ENCODE measurements around the gene MYL10. TPM values are rescaled to one million over a fixed set of nuclear protein-coding genes. Genes with fewer than 3 reads are reported as not detected.

Gene MYL10
- total RNA-seq, 4 donors from 2014 or later = not detected

- no peak for ATAC-seq (ENCODE audit: low FRiP score)
- TF ChIP-seq CTCF (IDR thresholded peaks at IDR 0.05) = no peak
These were observed 46.1 kb downstream of the MYL10 start for GRCh38 chr7:101582971-101583370.

GRCh38 chr7:101581891-101582290 lies 47.2 kb downstream of the MYL10 start:
- no peak for TF ChIP-seq CTCF (IDR thresholded peaks at IDR 0.05)
- no peak for ATAC-seq (ENCODE audit: low FRiP score)
- no peak for DNase-seq (ENCODE audit: low spot score)

More at GRCh38 chr7:101582971-101583370, 46.1 kb downstream of the MYL10 start:
- no peak for DNase-seq (ENCODE audit: low spot score)

- ATAC-seq (ENCODE audit: low FRiP score) (no peak), DNase-seq (ENCODE audit: low spot score) (no peak)
- no peak for TF ChIP-seq CTCF (IDR thresholded peaks at IDR 0.05)
These were observed 48.5 kb downstream of the MYL10 start for GRCh38 chr7:101580596-101580995.

- TF ChIP-seq CTCF (IDR thresholded peaks at IDR 0.05) = no peak
- no peak for DNase-seq (ENCODE audit: low spot score)
- ATAC-seq (ENCODE audit: low FRiP score) = no peak
These were observed 50.5 kb downstream of the MYL10 start for GRCh38 chr7:101578552-101578951.

- DNase-seq (ENCODE audit: low spot score) (no peak), ATAC-seq (ENCODE audit: low FRiP score) (no peak)
- no peak for TF ChIP-seq CTCF (IDR thresholded peaks at IDR 0.05)
These were observed 52.1 kb downstream of the MYL10 start for GRCh38 chr7:101576998-101577397.

- DNase-seq (ENCODE audit: low spot score) (no peak), ATAC-seq (ENCODE audit: low FRiP score) (no peak)
- no peak for TF ChIP-seq CTCF (IDR thresholded peaks at IDR 0.05)
These were observed 53.4 kb downstream of the MYL10 start for GRCh38 chr7:101575721-101576120.

- ATAC-seq (ENCODE audit: low FRiP score) = no peak
These were observed 53.9 kb downstream of the MYL10 start for GRCh38 chr7:101575168-101575567.

More at GRCh38 chr7:101575168-101575567, 53.9 kb downstream of the MYL10 start:
- no peak for TF ChIP-seq CTCF (IDR thresholded peaks at IDR 0.05)
- no peak for DNase-seq (ENCODE audit: low spot score)
